Measurements from ENCODE around the gene CD52.

The CD52 gene

GRCh38 chr1:26279456-26280332 lies 38.1 kb upstream of the CD52 start, which contains the start of gene SH3BGRL3:
Gene SH3BGRL3 (plus strand): TSS chr1:26280086. CDS start chr1:26280156, 70 bp downstream.
- Histone ChIP-seq H3K27ac (peak within 1 kb of the TSS; percentile 87), H3K36me3 (replicated peaks) (peaks cover 41% of the 10 kb centered on the region), H3K4me3 (ENCODE audit: low read depth, low read length) (peak within 1 kb of the TSS; percentile 78), H3K27me3 (replicated peaks) (no peaks in the 10 kb centered on the region)
- peak; percentile 70 for TF ChIP-seq CTCF (IDR thresholded peaks at IDR 0.05; ENCODE audit: low read depth, low read length, missing control alignments)
- DNase-seq, result peak; percentile 54
- in situ Hi-C loops (cut with HindIII; ENCODE audit: low pct_ligation_motif_present, low sequenced_read_pairs), result no loop called here

GRCh38 chr1:26280333-26281042 lies 37.3 kb upstream of the CD52 start:
- peak; percentile 34 for DNase-seq
- Histone ChIP-seq H3K4me3 (ENCODE audit: low read depth, low read length) (peak overlapping the region; percentile 78), H3K27me3 (replicated peaks) (no peaks in the 10 kb centered on the region), H3K36me3 (replicated peaks) (peaks cover 41% of the 10 kb centered on the region), H3K27ac (peak overlapping the region; percentile 87)
- in situ Hi-C loops (cut with HindIII; ENCODE audit: low pct_ligation_motif_present, low sequenced_read_pairs), result no loop called here
- TF ChIP-seq CTCF (IDR thresholded peaks at IDR 0.05; ENCODE audit: low read depth, low read length, missing control alignments), result no peak

- Histone ChIP-seq H3K27me3 (replicated peaks) (no peaks in the 10 kb centered on the region), H3K27ac (no peak overlapping the region), H3K4me3 (ENCODE audit: low read depth, low read length) (peak overlapping the region; percentile 78), H3K36me3 (replicated peaks) (peaks cover 41% of the 10 kb centered on the region)
- no peak for TF ChIP-seq CTCF (IDR thresholded peaks at IDR 0.05; ENCODE audit: low read depth, low read length, missing control alignments)
- no peak for DNase-seq
- in situ Hi-C loops (cut with HindIII; ENCODE audit: low pct_ligation_motif_present, low sequenced_read_pairs), result no loop called here
Observed at GRCh38 chr1:26281091-26281958, 36.4 kb upstream of the CD52 start.

- in situ Hi-C loops (cut with HindIII; ENCODE audit: low pct_ligation_motif_present, low sequenced_read_pairs), result no loop called here
- no peak for DNase-seq
- Histone ChIP-seq H3K36me3 (replicated peaks) (peaks cover 37% of the 10 kb centered on the region), H3K27me3 (replicated peaks) (no peaks in the 10 kb centered on the region), H3K4me3 (ENCODE audit: low read depth, low read length) (peak overlapping the region; percentile 78), H3K27ac (no peak overlapping the region)
- TF ChIP-seq CTCF (IDR thresholded peaks at IDR 0.05; ENCODE audit: low read depth, low read length, missing control alignments), result no peak
Observed at GRCh38 chr1:26281971-26282370, 35.8 kb upstream of the CD52 start.

- Histone ChIP-seq H3K27me3 (replicated peaks) (no peaks in the 10 kb centered on the region), H3K36me3 (replicated peaks) (peaks cover 32% of the 10 kb centered on the region), H3K4me3 (ENCODE audit: low read depth, low read length) (peak overlapping the region; percentile 78), H3K27ac (no peak overlapping the region)
- no peak for DNase-seq
- in situ Hi-C loops (cut with HindIII; ENCODE audit: low pct_ligation_motif_present, low sequenced_read_pairs), result no loop called here
- no peak for TF ChIP-seq CTCF (IDR thresholded peaks at IDR 0.05; ENCODE audit: low read depth, low read length, missing control alignments)
Observed at GRCh38 chr1:26282401-26282918, 35.3 kb upstream of the CD52 start.

Measured in brain microvascular endothelial cell (primary cell).